Measurements from ENCODE around the gene PGP.
"Not testable (repeated sequence)": the region's sequence is repeated elsewhere in the genome, so short reads cannot be mapped to it uniquely, and the experiment has no call there.

The PGP gene

GRCh38 chr16:2213817-2214718 lies 572 bp downstream of the PGP start:
- DNase-seq, result peak in 1 of 2 experiments; percentile 25

- no peak for DNase-seq
These were observed 2.0 kb downstream of the PGP start for GRCh38 chr16:2212362-2213324.

DNA sequence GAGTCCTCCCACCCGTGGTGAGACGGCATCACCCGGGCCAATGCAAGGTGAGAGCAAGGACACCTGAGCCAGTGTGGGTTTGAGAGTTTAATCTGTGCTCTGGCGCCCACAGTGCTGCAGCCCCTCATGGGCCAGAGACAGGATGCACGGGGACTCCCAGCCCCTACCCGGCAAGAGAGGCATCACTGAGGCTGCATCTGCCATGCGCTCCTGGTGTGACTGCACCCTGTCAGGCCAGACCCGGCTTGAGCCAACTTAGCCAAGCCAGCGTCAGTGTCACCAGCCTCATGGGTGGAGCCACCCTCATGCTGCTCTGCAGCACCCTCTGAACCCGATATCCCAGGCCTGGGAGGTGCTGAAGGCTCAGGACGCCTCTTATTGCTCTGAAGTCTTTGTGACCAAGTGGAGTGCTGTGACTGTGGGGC lies 2.7 kb downstream of the PGP start:
- no peak for DNase-seq

- DNase-seq, result no peak
These were observed 4.0 kb downstream of the PGP start, which contains the start of gene BRICD5 for GRCh38 chr16:2210386-2211365. Gene BRICD5, minus strand, starts transcription at chr16:2210863. Its CDS starts 30 bp downstream, at chr16:2210833.

DNA sequence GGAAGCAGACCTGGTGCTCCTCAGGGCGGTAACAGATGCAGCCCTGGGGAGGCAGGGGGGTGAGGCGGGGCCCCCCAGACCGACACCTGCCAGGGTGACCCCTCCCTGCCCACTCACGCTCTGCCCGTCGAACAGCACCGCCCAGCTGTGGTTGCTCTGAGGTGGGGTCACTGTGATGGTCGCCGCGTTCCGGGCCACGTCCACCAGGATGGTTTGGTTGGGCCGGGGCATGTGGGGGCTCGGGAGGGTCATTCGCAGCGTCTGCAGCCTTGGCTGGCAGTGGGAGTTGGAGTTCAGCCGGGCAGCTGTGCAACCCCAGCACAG lies 4.7 kb downstream of the PGP start:
- DNase-seq, result no peak

DNA sequence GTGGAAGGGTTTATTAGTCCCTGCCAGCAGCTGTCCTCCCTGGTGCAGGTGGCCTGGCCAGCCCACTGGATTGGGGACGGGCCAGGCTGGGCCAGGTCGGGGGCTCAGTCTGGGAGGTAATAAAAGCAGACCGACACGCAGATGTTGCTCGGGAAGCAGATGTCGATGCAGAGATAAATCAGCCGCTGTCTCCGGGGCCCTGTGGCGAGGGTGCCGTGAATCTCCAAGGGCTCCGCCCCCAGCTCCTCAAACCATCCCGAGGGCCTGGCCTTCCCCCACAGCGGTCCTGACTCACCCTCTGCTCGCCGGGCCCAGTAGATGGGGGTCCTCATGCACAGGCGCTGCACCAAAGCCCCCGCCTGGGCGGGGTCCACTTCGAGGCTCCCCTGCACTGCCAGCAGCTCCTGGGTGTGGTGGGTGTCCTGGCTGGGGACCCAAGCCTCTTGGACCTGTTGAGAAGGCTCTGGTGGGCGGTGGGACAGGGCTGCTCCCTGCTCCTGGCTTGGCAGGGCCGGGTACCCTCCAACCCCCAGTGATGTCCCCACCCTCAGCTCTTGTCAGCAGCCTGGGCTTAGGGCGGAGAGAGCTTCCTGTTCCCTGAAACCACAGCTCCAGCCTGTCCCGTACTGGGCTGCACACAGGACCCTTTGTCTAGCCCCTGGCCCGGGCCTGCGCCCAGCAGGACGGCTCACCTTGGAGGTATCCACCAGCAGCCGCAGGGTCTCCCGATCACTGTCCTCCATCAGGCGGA lies 5.2 kb downstream of the PGP start:
- peak in 1 of 2 experiments; percentile 37 for DNase-seq

DNA sequence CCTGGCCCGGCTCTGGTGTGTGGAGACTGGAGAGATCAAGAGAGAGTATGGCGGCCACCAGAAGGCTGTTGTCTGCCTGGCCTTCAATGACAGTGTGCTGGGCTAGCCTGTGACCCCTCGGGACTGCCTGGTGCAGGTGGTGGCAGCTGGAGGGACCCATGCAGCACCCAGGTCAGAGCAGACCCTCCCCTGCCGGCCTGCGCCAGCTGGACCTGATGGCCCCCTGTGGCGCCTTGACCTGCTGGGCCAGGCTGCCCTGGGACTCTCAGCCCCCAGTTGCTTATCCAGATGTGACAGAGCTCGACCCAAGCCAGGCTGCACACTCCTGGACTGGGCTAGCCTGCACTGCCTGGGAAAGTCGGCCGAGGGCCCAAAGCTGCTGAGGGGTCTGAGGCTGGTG lies 5.9 kb downstream of the PGP start:
- DNase-seq, result no peak

GRCh38 chr16:2208308-2208707 lies 6.3 kb downstream of the PGP start:
- no peak for DNase-seq

GRCh38 chr16:2207872-2208271 lies 6.8 kb downstream of the PGP start:
- no peak for DNase-seq

GRCh38 chr16:2206780-2207433 lies 7.7 kb downstream of the PGP start:
- no peak for DNase-seq

GRCh38 chr16:2206420-2206779 lies 8.2 kb downstream of the PGP start:
- DNase-seq, result no peak

- DNase-seq, result no peak
These were observed 8.7 kb downstream of the PGP start for GRCh38 chr16:2205967-2206313.

GRCh38 chr16:2205104-2205966 lies 9.3 kb downstream of the PGP start, which contains the start of gene MLST8:
Gene MLST8, plus strand, starts transcription at chr16:2205454. Its CDS starts 632 bp downstream, at chr16:2206086.
- peak; percentile 77 to 85 for DNase-seq

- DNase-seq, result no peak
These were observed 10.1 kb downstream of the PGP start for GRCh38 chr16:2204416-2205103.

DNA sequence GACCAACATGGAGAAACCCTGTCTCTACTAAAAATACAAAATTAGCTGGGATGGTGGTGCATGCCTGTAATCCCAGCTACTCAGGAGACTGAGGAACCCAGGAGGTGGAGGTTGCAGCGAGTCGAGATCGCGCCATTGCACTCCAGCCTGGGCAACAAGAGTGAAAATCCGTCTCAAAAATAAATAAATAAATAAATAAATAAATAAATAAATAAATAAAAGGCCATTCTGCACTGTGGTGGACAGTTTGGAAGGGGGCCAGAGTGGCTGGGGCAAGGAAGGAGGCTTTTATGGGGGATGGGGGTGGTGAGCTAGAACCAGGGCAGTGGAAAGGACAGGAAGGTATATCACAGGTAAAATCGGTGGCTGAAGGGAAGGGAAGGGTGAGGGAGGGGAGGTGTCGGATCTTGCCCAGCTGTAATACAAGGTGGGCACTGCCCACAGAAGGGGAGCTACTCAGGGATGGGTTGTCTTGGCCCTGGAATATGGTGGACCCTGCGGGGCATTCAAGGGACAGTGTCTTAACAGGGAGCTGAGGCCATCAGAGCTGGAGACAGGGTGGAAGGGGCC lies 11.4 kb downstream of the PGP start:
- not testable (repeated sequence) for DNase-seq

- no peak for DNase-seq
These were observed 14.3 kb downstream of the PGP start for GRCh38 chr16:2200313-2200712.

- no peak for DNase-seq
These were observed 15.0 kb downstream of the PGP start for GRCh38 chr16:2199621-2200139.

DNA sequence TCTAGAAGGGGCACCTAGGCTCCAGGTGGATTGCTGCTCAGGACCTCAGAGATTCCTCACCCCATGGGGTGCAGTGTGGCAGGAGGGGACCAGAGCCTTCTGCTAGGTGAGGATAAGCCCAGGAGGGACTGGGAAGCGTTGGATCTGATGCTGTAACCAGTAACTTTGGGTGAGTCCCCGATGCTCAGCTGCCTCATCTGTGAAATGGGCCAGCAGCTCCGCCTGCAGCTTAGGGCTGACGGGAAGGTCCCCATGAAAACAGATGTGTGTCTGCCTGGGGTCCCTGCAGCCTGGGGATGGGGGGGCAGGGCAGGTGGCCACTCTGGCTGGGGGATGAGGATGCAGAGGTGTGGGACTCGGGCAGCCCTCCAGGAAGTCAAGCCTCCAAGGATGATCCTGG lies 15.5 kb downstream of the PGP start:
- DNase-seq, result no peak

DNA sequence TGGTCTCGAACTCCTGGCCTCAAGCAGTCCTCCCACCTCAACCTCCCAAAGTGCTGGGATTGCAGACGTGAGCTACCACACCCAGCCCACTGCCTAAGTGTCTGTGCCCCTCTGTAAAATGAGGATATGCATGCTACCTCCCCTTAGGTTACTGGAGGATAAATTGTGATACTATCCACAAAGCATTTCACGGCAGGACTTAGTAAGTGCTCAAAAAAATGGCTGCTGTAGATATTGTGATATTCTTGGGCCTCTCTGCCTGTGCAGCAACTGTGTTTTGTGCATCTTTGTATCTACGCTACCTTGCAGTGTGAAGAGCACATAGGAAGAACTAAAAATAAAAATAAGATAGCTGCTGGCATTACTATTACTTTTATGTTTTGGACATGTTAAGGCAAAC lies 16.4 kb downstream of the PGP start:
- DNase-seq, result no peak
